ENCODE measurements around the gene FANCC. TPM values are rescaled to one million over a fixed set of nuclear protein-coding genes. Genes with fewer than 3 reads are reported as not detected.

The FANCC gene
- total and polyA plus RNA-seq, 2 of the 8 experiments (the other 6 are each of a cell fraction or from before 2014, with no cell fraction given): 7.8 to 15.2 TPM

DNA sequence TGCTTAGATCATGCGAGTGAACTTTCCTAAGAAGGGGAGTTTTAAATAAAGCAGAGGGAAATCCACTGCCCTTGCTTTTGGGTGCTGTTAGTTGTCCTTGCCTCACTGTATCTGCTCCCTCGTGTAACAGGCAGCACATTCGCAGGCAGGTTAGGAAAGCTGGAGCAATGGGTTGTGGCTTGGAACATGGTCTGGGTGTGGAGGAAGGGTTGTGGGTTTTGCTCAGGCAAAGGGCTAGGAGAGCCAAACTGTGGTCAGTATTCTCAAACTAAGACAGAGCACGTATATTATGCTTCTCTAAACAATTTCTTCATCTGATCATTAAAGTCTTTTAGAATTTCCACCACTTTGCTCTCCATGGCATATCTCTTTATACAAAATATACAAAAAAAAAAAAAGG is 135.7 kb downstream of the FANCC start (continued):
- TF ChIP-seq CBX8 (IDR thresholded peaks at IDR 0.05; ENCODE audit: borderline replicate concordance, low read depth, low read length) (no peak), GABPA (IDR thresholded peaks at IDR 0.05; ENCODE audit: borderline replicate concordance, insufficient read depth, low read length) (no peak)
